ENCODE data around the gene SETD7.
"Not testable (repeated sequence)": the region's sequence is repeated elsewhere in the genome, so short reads cannot be mapped to it uniquely, and the experiment has no call there.

The SETD7 gene

DNA sequence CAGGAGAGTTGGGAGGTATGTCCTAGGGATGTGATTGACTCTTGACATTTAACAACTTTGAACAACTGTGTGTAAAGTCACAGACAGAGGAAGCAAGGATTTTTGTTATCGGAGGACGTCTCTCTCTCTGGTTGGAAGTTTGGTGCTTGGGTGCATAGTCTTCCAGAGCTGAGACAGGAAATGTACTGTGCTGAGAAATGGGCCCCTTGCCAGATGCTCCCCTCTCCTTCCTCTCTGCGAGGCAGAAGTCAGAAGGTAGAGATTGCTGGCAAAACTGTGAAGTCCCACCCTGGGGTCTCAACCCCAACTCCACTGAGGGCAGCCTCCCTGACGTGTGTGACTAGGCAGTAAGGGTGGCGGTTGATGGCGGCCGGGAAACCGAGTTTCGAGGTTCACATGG, 49.2 kb downstream of the SETD7 start:
- no peak for DNase-seq

GRCh38 chr4:139503622-139504166, 52.3 kb downstream of the SETD7 start:
- no peak for DNase-seq

GRCh38 chr4:139501927-139502899, 53.8 kb downstream of the SETD7 start:
- no peak for DNase-seq

- no peak for DNase-seq
These were observed 54.5 kb downstream of the SETD7 start for GRCh38 chr4:139501527-139501926.

DNA sequence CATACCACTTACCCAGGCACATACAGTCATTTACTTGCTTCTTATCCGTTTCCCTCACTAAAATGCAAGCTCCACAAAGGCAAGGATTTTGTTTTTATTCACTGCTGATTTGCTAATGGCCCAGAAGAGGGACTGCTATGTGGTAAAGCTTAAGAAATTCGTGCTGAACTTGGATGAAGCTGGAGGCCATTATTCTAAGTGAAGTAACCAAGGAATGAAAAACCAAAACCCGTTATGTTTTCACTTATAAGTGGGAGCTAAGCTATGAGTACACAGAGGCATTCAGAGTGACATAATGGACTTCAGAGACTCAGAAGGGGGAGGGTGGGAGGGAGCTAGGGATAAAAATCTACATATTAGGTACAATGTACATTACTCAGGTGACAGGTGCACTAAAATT, 54.9 kb downstream of the SETD7 start:
- no peak for DNase-seq

GRCh38 chr4:139499186-139499585, 56.8 kb downstream of the SETD7 start:
- no peak for DNase-seq

- no peak for DNase-seq
These were observed 62.8 kb downstream of the SETD7 start for GRCh38 chr4:139493176-139493575.

GRCh38 chr4:139492429-139492828, 63.6 kb downstream of the SETD7 start:
- no peak for DNase-seq

DNA sequence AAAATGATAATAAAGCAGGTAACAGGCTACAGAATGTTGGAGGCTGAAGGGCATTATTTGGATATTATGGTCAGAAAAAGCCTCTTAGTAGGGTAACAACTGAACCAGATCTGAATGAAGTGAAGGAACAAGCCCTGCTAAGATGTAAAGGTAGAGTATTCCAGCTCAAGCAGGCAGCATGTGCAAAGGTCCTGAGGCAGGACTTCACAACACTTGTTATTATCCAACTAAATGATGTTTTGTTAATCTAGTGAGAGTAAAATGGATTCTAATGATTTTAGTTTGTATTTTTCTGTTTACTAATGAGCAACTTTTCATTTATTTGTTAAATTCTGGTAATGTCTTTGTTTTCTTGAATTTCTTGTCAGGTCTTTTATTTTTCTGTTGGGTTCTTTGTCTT, 66.4 kb downstream of the SETD7 start:
- no peak for DNase-seq

DNA sequence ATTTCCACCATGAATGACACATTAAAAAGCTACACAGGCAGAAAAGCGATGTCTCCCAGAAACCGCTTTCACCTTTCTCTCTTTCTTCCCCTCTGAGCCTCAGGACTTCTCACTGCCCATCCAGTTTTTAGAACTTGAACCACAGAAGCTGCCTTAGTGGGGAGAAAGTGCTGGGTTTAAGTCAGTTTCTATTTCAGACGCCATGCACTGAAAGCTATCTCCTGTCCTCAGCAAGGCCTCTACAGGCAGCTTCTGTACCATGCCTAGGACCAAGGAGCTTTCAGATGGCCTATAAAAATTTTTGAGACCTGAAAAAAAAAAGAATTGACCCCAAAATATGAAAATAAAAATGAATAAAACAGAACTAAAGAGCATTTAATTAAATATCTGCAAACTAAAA, 67.6 kb downstream of the SETD7 start:
- DNase-seq: no peak

- DNase-seq: no peak
These were observed 71.2 kb downstream of the SETD7 start for GRCh38 chr4:139484783-139485311.

- DNase-seq: no peak
These were observed 73.0 kb downstream of the SETD7 start for GRCh38 chr4:139483000-139483399.

DNA sequence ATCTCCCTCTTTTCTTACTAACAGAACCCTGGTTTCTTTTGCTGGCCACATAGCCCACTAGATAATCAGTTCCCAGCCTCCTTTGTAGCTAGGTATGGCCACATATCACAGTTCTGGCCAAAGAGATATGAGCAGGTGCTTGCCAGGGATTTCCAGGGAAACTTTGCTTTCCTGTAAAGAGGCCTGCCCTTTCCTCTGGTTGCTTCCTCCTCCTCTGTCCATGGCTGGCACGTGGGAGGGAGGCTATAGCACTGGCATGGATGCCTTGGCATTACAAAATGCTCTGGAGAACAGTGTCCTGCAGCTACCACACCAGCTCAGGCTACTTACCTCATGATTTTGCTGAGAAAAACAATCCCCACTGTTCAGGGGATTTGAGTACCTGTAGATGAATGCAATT, 74.6 kb downstream of the SETD7 start:
- DNase-seq: no peak

DNA sequence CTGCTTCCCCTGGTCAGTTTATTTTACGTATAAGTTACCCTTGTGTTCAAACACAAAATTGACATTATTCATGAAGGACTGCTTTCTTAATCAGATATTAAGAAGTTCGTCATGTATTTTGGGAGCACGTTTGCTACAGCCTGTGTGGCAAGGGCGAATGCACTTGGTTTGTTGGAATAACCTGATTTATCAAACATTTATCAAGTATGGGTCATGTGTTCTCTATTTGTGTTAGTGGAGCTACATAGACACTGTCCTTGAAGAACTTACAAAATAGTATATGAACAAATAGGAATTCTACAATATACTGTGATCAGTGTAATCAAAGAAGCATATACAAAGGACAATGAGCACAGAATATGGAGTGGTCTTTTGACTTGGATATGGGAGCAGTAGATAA, 79.7 kb downstream of the SETD7 start:
- no peak for DNase-seq

DNA sequence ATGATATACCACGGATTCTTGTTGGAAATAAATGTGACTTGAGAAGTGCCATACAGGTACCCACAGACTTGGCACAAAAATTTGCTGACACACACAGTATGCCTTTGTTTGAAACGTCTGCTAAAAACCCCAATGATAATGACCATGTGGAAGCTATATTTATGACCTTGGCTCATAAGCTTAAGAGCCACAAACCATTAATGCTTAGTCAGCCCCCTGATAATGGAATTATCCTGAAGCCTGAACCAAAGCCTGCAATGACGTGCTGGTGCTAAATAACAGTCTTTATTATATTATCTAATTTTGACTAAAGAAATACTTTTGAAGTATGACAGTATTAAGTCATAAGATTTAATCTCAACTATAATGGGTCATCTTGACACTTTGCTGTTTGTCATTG, 83.2 kb downstream of the SETD7 start:
- no peak for DNase-seq

- DNase-seq: no peak
These were observed 84.9 kb downstream of the SETD7 start for GRCh38 chr4:139470997-139471665.

DNA sequence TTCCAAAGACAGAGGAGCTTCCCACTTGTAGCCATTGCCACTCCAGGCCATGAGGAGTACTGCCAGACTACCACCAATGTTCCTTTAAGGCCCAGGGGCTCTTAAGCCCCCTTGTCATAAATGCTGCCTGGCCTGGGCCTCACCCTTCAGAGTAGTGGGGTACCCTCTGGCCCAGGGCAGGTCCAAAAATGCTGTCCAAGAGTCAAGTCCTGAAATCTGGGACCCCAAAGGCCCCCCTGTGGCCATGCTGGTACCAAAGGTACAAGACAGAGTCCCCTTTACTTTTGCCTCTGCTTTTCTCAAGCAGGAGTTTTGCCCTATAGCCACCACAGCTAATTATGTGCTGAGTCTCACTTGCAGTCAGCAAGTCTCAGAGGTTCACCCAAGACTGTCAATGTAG, 85.7 kb downstream of the SETD7 start:
- no peak for DNase-seq

GRCh38 chr4:139469869-139470268, 86.2 kb downstream of the SETD7 start:
- DNase-seq: no peak

DNA sequence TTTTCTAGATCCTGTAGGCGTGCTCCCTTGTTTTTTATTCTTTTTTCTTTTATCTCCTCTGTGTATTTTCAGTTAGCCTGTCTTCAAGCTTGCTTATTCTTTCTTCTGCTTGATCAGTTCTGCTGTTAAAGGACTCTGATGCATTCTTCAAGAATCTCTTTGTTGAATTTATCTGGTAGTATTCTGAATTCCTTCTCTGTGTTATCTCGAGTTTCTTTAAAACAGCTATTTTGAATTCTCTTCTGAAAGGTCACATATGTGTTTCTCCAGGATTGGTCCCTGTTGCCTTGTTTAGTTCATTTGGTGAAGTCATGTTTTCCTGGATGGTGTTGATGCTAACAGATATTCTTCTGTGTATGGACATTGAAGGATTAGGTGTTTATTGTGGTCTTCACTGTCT, 86.8 kb downstream of the SETD7 start:
- DNase-seq: no peak

GRCh38 chr4:139468756-139469155, 87.3 kb downstream of the SETD7 start:
- DNase-seq: not testable (repeated sequence)

DNA sequence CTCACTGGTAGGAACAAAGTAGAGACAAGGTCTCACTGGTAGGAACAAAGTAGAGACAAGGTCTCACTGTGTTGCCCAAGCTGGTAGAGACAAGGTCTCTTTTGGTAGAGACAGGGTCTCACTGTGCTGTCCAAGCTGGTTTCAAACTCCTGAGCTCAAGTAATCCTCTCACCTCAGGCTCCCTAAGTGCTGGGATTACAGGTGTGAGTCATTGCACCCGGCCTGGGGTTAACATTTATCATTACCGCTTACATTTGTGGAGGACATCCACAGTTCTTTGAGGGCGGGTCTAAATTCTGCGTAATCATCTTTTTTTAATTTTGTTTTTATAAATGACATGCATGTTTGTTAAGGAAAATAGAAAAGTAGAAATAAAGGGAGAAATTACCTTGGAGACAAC, 90.1 kb downstream of the SETD7 start:
- DNase-seq: no peak

GRCh38 chr4:139464512-139464911, 91.5 kb downstream of the SETD7 start:
- not testable (repeated sequence) for DNase-seq

DNA sequence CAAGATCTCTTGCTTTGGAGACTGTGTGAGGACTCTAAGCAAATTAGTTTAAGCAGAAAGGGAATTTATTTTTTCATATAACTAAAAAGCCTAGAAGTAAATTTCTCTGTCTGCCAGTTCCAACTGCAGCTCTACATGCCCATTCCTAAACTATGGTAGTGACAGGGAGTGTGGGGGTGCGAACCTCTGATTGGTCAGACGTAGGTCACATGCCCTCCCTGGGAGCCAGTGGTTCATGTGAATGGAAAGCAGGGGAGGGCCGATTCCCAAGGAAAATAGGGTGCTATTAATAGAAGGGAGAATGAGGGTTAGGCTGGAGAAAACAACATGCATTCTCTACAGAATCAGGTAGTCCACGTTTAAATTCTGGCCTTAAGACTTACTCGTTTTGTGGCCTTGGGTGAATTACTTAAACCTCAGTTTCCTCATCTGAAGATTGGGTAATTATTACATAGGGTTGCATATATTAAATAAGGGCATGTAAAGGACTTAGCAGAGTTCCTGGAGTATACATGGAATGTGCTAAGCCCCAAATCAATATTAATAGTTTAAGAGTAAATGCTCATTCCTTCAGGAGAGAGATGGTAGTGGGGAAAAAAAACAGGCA, 94.9 kb downstream of the SETD7 start:
- DNase-seq: no peak
